Memory B cell (primary cell): ENCODE measurements around the gene RINL.
A peak's percentile ranks its signal among the peaks of the same experiment; 100 is the strongest.
"Not testable (repeated sequence)": the region's sequence is repeated elsewhere in the genome, so short reads cannot be mapped to it uniquely, and the experiment has no call there.

ENCODE experiments used
- ATAC-seq: fragments of 150-1000 bp; cut with Tn5 transposase; 2 replicates; pipeline ENCODE4 v1.10.0; 2021; ENCODE audit warnings: low read depth, mild to moderate bottlenecking, moderate library complexity
- DNase-seq, 2 donors: peaks; one replicate each; pipeline ENCODE4 v3.0.0; 2022; ENCODE audit warnings: low spot score in 2 of 2
- H3K27ac Mint-ChIP-seq: one replicate; pipeline ENCODE4 v1.8.0; 2022; ENCODE audit warnings: mild to moderate bottlenecking, moderate library complexity, mixed read lengths
- H3K27me3 Mint-ChIP-seq: one replicate; pipeline ENCODE4 v1.8.0; 2022; ENCODE audit warnings: mixed read lengths
- H3K36me3 Mint-ChIP-seq: one replicate; pipeline ENCODE4 v1.8.0; 2022; ENCODE audit warnings: mild to moderate bottlenecking, mixed read lengths
- H3K4me1 Mint-ChIP-seq: one replicate; pipeline ENCODE4 v1.8.0; 2022; ENCODE audit warnings: mixed read lengths
- H3K4me3 Mint-ChIP-seq: one replicate; pipeline ENCODE4 v1.8.0; 2022; ENCODE audit warnings: mild to moderate bottlenecking, moderate library complexity, mixed read lengths
- H3K9me3 Mint-ChIP-seq: one replicate; pipeline ENCODE4 v1.8.0; 2022; ENCODE audit warnings: mixed read lengths

The RINL gene

GRCh38 chr19:38878575-38879399 is 712 bp upstream of the RINL start:
- no peak for ATAC-seq

GRCh38 chr19:38875656-38876395 is 2.2 kb downstream of the RINL start:
- no peaks in the 10 kb centered on the region for H3K27me3 Mint-ChIP-seq
- H3K27ac Mint-ChIP-seq = peak overlapping the region; percentile 36
- DNase-seq = no peak
- peaks cover 27% of the 10 kb centered on the region for H3K4me1 Mint-ChIP-seq
- no peaks in the 10 kb centered on the region for H3K9me3 Mint-ChIP-seq
- H3K36me3 Mint-ChIP-seq = peaks cover 3% of the 10 kb centered on the region
- no peak for ATAC-seq
- no peak overlapping the region for H3K4me3 Mint-ChIP-seq

More at GRCh38 chr19:38878575-38879399, 712 bp upstream of the RINL start:
- peaks cover 33% of the 10 kb centered on the region for H3K4me1 Mint-ChIP-seq
- no peak for DNase-seq
- peaks cover 4% of the 10 kb centered on the region for H3K36me3 Mint-ChIP-seq
- no peaks in the 10 kb centered on the region for H3K27me3 Mint-ChIP-seq
- H3K27ac Mint-ChIP-seq = peak overlapping the region; percentile 97
- H3K9me3 Mint-ChIP-seq = no peaks in the 10 kb centered on the region
- H3K4me3 Mint-ChIP-seq = peak overlapping the region; percentile 87

DNA sequence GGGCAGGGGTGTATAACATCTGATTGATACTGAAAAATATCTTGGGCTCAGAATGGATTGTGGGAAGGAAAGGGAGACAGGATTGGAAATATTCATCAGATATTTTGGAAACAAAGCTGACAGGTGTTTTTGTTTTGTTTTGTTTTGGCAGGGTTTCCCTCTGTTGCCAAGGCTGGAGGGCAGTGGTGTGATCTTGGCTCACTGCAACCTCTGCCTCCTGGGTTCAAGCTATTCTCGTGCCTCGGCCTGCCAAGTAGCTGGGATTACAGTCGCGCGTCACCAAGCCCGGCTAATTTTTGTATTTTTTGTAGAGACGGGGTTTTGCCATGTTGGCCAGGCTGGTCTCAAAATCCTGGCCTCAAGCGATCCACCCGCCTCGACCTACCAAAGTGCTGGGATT is 4.7 kb downstream of the RINL start:
- peak overlapping the region; percentile 59 for H3K27ac Mint-ChIP-seq
- H3K4me1 Mint-ChIP-seq = peaks cover 35% of the 10 kb centered on the region
- not testable (repeated sequence) for H3K9me3 Mint-ChIP-seq, H3K36me3 Mint-ChIP-seq, H3K27me3 Mint-ChIP-seq, H3K4me3 Mint-ChIP-seq, DNase-seq, ATAC-seq

DNA sequence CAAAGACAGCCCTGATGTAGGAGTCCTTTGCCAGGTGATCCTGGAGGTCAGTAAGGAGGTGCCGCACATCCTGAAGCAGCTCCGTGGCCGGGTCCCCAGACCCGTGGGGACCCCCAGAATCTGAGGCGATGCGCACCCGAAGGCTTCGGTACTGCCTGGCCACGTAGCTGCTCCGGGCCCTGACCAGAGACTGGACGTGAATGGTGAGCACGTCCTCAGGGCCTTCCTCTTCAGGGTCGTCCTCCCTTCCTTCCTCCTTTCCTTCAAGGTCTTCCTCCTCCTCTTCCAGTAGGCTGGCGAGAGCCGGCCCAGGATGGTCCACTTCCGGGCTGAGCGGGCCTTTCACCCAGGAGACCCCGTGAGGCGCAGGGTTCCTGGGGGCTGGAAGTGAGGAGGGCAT is 7.5 kb downstream of the RINL start:
- H3K27me3 Mint-ChIP-seq = no peaks in the 10 kb centered on the region
- H3K4me3 Mint-ChIP-seq = peak overlapping the region; percentile 89
- peak overlapping the region; percentile 72 for H3K27ac Mint-ChIP-seq
- DNase-seq (no peak), ATAC-seq (no peak)
- peaks cover 6% of the 10 kb centered on the region for H3K36me3 Mint-ChIP-seq
- no peaks in the 10 kb centered on the region for H3K9me3 Mint-ChIP-seq
- H3K4me1 Mint-ChIP-seq = peaks cover 25% of the 10 kb centered on the region

DNA sequence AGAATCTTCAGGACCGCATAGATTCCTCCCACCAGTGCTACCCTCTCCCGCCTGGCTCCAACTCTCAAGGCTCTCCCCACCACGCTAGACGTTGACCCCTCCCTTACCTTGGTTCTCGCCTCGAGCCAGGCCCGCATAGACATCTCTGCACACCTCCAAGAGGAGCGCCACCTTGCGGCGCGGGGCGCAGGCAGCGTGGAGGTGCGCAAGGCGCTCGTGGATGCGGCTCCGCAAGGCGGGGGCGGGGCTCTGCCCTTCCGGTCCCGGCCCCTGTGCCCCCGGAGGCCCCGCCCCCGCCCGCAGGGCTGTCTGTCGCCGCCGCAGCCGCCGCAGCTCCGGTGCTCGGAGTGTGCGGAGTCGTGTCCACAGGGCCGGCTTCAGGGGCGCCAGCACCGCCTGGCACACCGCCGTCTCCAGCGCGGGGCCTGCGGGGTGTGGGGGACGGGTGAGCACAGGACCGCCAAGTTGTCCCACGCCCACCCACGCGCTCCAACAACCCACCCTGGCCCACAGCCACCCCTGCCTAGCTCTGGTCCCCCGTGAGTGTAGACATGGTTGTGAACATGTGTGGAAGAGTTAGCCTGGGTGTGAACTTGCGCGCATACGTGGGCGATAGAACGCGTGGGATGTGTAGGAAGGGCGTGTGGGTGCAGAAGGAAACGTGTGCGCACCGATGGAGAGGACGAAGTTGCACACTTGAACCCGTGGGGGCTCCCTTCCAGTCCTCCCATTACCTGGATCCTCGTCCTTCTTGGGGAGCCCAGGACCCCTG is 8.1 kb downstream of the RINL start:
- Mint-ChIP-seq H3K27me3 (no peaks in the 10 kb centered on the region), H3K36me3 (peaks cover 6% of the 10 kb centered on the region), H3K27ac (peak overlapping the region; percentile 72), H3K4me1 (peaks cover 29% of the 10 kb centered on the region), H3K4me3 (peak overlapping the region; percentile 89), H3K9me3 (no peaks in the 10 kb centered on the region)
- DNase-seq = peak; percentile 92 to 95
- peak; percentile 92 for ATAC-seq

DNA sequence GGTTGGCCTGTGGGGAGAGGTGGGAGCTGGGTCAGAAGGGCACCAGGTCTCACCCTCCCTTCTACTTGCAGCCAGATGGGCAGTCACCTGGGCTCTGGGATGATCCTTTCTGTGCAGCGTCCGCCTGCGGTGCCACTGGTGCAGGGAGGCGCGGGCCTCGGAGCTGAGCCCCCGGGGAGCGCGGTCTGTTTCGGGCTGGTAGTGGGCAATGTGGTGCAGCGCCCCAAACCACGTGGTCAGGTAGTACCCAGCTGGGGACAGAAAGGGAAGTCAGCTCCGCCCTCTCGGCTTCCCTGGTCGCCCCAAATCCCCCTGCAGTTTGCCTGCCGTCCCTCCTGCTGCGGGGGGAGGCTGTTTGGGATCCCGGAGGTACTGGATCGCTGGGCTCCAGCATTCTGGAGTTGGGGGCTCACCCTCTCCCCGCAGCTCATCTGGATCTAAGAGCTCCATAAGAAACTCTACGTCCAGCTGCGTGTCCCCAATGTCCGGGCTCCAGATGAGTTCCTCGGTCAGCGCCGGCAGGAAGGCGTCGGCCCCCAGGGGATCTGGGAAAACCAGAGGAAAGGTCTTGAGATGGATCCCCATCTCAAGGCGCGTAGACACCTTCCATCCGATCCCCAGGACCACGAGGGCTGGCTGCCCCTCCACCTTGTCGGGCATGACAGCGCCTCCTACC is 8.8 kb downstream of the RINL start:
- DNase-seq (peak in 1 of 2 donors; percentile 44), ATAC-seq (peak; percentile 27)
- Mint-ChIP-seq H3K27me3 (no peaks in the 10 kb centered on the region), H3K4me1 (peaks cover 36% of the 10 kb centered on the region), H3K27ac (peak overlapping the region; percentile 72), H3K9me3 (no peaks in the 10 kb centered on the region), H3K4me3 (peak overlapping the region; percentile 89), H3K36me3 (peaks cover 6% of the 10 kb centered on the region)

DNA sequence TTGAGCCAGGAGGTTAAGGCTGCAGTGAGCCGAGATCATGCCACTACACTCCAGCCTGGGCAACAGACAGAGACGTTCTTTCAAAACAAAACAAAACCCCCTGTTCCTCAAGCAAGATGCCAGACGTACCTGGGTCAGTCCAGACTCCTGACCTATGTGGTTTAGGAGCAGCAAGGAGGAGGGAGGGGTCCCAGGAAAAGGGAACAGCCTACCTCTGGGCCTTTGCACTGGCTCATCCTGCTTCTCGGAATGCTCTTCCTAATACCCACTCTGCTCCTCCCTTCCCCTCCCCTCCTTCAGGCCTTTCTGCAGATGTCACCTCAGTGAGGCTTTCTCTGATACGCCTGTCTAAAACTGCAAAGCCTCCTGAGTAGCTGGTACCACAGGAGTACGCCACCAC is 9.5 kb downstream of the RINL start:
- Mint-ChIP-seq H3K9me3 (no peaks in the 10 kb centered on the region), H3K36me3 (peaks cover 6% of the 10 kb centered on the region), H3K27me3 (no peaks in the 10 kb centered on the region)

DNA sequence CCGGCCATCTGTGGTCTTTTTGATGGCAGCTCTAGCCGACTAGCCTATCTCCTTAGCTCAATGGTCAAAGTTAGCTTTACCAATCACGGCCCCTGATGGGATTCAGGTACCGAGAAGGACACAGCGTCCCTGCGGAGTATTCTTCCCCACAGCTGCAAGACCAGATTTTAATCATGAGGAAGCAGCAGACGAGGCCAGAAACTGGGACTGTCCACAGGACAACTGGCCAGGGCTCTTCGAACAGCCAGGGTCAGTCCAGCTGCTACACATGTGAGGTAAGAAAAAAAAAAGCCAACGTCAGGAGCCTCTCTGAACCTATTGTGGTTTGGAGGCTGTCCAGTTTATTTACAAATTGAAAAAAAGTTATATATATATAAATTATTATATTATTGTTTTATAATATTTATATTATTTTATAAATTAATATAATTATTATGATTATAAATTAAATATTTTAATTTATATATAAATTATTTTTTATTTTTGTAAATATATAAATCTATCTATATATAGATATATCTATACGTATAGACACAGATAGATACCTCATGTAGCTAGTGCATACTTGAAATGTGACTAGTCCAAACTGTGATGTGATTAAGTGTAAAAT is 10.8 kb downstream of the RINL start:
- no peaks in the 10 kb centered on the region for H3K27me3 Mint-ChIP-seq
- H3K4me1 Mint-ChIP-seq = peaks cover 39% of the 10 kb centered on the region
- H3K9me3 Mint-ChIP-seq = no peaks in the 10 kb centered on the region
- peaks cover 6% of the 10 kb centered on the region for H3K36me3 Mint-ChIP-seq
- ATAC-seq (no peak), DNase-seq (no peak)
- H3K27ac Mint-ChIP-seq = no peak overlapping the region
- H3K4me3 Mint-ChIP-seq = no peak overlapping the region

More for the DNA sequence above, 9.5 kb downstream of the RINL start:
- DNase-seq = no peak
- no peak for ATAC-seq
- Mint-ChIP-seq H3K4me3 (peak overlapping the region; percentile 89), H3K4me1 (peaks cover 37% of the 10 kb centered on the region), H3K27ac (peak overlapping the region; percentile 72)

- peaks cover 46% of the 10 kb centered on the region for H3K4me1 Mint-ChIP-seq
- H3K27ac Mint-ChIP-seq = no peak overlapping the region
- ATAC-seq (no peak), DNase-seq (no peak)
- H3K9me3 Mint-ChIP-seq = no peaks in the 10 kb centered on the region
- H3K4me3 Mint-ChIP-seq = no peak overlapping the region
- no peaks in the 10 kb centered on the region for H3K27me3 Mint-ChIP-seq
- peaks cover 2% of the 10 kb centered on the region for H3K36me3 Mint-ChIP-seq
Observed at GRCh38 chr19:38862321-38863059, 15.6 kb downstream of the RINL start.

- no peak overlapping the region for H3K4me3 Mint-ChIP-seq
- no peaks in the 10 kb centered on the region for H3K27me3 Mint-ChIP-seq
- no peaks in the 10 kb centered on the region for H3K9me3 Mint-ChIP-seq
- DNase-seq = no peak
- ATAC-seq = no peak
- peaks cover 2% of the 10 kb centered on the region for H3K36me3 Mint-ChIP-seq
- peaks cover 53% of the 10 kb centered on the region for H3K4me1 Mint-ChIP-seq
- no peak overlapping the region for H3K27ac Mint-ChIP-seq
Observed at GRCh38 chr19:38861368-38861767, 16.7 kb downstream of the RINL start.

GRCh38 chr19:38859631-38860204 is 18.4 kb downstream of the RINL start:
- peak overlapping the region; percentile 10 for H3K27ac Mint-ChIP-seq
- not testable (repeated sequence) for ATAC-seq, H3K36me3 Mint-ChIP-seq, H3K27me3 Mint-ChIP-seq, H3K9me3 Mint-ChIP-seq, H3K4me3 Mint-ChIP-seq, DNase-seq
- peaks cover 41% of the 10 kb centered on the region for H3K4me1 Mint-ChIP-seq

GRCh38 chr19:38856813-38857212 is 21.3 kb downstream of the RINL start:
- no peaks in the 10 kb centered on the region for H3K27me3 Mint-ChIP-seq
- DNase-seq = no peak
- ATAC-seq = no peak
- H3K4me3 Mint-ChIP-seq = peak overlapping the region; percentile 79
- no peaks in the 10 kb centered on the region for H3K9me3 Mint-ChIP-seq
- H3K4me1 Mint-ChIP-seq = peaks cover 39% of the 10 kb centered on the region
- H3K27ac Mint-ChIP-seq = peak overlapping the region; percentile 83
- H3K36me3 Mint-ChIP-seq = peaks cover 2% of the 10 kb centered on the region
